Melanocyte of skin (primary cell): ENCODE data around the gene MFAP2. TPM values are rescaled to one million over a fixed set of nuclear protein-coding genes. Genes with fewer than 3 reads are reported as not detected.

Source experiments
- total RNA-seq, 2 donors: library from RNA; depleted of rRNA; stranded (reverse); fragments of >200 nt; gene quantifications; 2 replicates each; pipeline ENCODE4 v1.2.3, GENCODE V29; 2012

Gene MFAP2
- total RNA-seq, result 10 to 100 TPM; 17.6 to 28.0 TPM

GRCh38 chr1:16980473-16981268, at the start of gene MFAP2:
Gene MFAP2 (minus strand): TSS chr1:16980620. CDS start chr1:16978273, 2,347 bp downstream.

GRCh38 chr1:17011439-17012307, 31.3 kb upstream of the MFAP2 start, which contains the start of gene ATP13A2:
Gene ATP13A2 (minus strand): TSS chr1:17011928. CDS start chr1:17011738, 190 bp downstream.

Other genes starting within 250 kb of the MFAP2 start
- gene RNU1-4, start 240.1 kb downstream of the MFAP2 start, total RNA-seq, result under 1 TPM; under 0.01 TPM
- under 1 TPM; under 0.01 TPM for gene RNU1-2, start 84.6 kb downstream of the MFAP2 start, total RNA-seq
- 10 to 100 TPM; 16.9 to 46.6 TPM for gene CROCC, start 58.7 kb downstream of the MFAP2 start, total RNA-seq
- gene ATP13A2, start 31.3 kb upstream of the MFAP2 start, total RNA-seq, result 10 to 100 TPM; 41.0 to 59.6 TPM
- 100 to 1,000 TPM; 181 to 234 TPM for gene SDHB, start 73.4 kb upstream of the MFAP2 start, total RNA-seq
- under 1 TPM in 1 of 2 donors, not detected in 1; under 0.01 TPM for gene PADI2, start 138.8 kb upstream of the MFAP2 start, total RNA-seq
- gene PADI1, start 224.5 kb upstream of the MFAP2 start, total RNA-seq, result under 1 TPM in 1 of 2 donors, not detected in 1; under 0.01 TPM